ENCODE measurements around the gene ZSCAN9.

The ZSCAN9 gene

DNA sequence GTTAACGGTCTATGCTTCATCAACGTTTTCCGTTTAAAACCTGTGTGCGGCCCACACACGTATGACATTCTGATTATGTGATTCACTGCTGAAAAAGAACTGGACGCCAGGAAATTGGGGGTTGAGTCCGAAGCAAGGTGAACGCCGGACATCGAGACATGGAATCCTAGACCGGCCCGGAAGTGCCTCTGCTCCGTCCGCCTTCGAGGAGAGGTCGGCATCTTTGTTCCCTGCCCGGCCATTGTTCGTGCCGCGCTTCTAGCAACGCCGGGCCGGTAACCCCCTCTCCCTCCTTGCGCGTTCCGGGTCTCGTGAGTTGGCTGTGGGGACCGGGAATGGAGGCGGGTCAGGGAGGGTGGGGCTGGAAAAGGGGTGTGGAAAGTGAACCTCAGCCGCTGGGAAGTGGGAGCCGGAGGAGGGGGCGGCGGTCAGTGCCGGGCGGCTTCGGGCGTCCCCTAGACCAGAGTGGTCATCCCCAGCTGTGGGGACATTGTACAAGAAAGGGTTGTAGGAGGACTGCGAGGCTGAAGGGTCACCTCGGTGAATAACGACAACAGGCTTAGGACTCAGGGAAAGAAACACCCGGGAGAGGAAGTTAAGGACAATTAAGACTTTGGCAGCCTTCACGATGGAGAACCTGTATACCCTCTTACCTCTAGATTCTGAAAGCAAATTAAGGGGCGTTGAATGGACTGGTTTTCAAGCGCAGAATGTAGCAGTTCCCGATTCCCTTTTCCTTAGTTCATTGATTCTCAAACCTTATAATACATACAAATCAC is at the start of gene ZSCAN9:
Gene ZSCAN9 (plus strand): TSS at position 220 of the 779 bp plus-strand sequence. CDS start 1,810 bp downstream, outside the sequence.
- H3K36me3 Mint-ChIP-seq: peaks cover 3% of the 10 kb centered on the region
- peak within 1 kb of the TSS; percentile 23 for H3K27ac Mint-ChIP-seq
- peak within 1 kb of the TSS; percentile 91 for H3K4me3 Mint-ChIP-seq

DNA sequence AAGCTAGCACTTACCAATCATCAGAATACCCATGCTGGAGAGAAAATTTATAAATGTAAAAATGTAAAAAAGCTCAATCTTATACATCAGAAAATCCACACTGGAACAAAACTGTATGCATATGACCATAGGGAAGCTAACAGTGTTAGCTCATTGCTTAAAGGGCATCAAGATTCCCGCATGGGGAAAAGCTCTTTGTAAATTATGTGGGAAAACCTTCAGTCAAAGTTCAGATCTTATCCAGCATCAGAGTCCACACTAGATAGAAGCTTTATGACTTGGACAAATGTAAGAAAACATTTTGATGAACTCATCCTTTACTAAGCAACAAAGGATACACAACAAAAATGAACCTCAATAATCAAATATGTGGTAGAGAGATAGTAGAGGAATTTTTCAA is 48.7 kb upstream of the ZSCAN9 start:
- Mint-ChIP-seq H3K4me3 (no peak overlapping the region), H3K4me1 (ENCODE audit: low read depth) (no peaks in the 10 kb centered on the region), H3K27ac (no peak overlapping the region), H3K27me3 (peaks cover 26% of the 10 kb centered on the region), H3K9me3 (ENCODE audit: low read depth) (peaks cover 4% of the 10 kb centered on the region), H3K36me3 (peaks cover 9% of the 10 kb centered on the region)

More for the DNA sequence above, at the start of gene ZSCAN9:
- Mint-ChIP-seq H3K27me3 (peaks cover 31% of the 10 kb centered on the region), H3K4me1 (ENCODE audit: low read depth) (peaks cover 6% of the 10 kb centered on the region), H3K9me3 (ENCODE audit: low read depth) (no peaks in the 10 kb centered on the region)

DNA sequence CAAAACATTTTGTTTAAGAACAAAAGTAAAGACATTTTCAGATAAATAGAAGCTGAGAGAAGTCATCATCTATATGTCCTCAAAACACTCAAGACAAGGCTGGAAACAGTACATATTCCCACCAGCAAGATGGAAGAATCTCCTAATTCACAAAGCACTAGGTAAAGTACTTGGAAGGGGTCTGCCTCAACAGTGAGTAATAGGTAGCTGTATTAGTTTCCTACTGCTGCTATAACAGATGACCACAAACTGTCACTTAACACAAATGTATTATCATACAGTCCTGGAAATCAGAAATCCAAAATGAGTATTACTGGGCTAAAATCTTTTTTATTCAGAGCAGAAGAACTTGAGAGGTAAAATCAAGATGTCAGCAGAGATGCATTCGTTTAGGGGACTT is 42.8 kb upstream of the ZSCAN9 start:
- Mint-ChIP-seq H3K4me1 (ENCODE audit: low read depth) (no peaks in the 10 kb centered on the region), H3K36me3 (peaks cover 17% of the 10 kb centered on the region), H3K9me3 (ENCODE audit: low read depth) (peaks cover 31% of the 10 kb centered on the region)

GRCh38 chr6:28188111-28188979 is 36.7 kb upstream of the ZSCAN9 start:
- no peak overlapping the region for H3K27ac Mint-ChIP-seq
- peaks cover 17% of the 10 kb centered on the region for H3K36me3 Mint-ChIP-seq
- H3K9me3 Mint-ChIP-seq (ENCODE audit: low read depth): peaks cover 38% of the 10 kb centered on the region
- H3K27me3 Mint-ChIP-seq: peaks cover 9% of the 10 kb centered on the region
- H3K4me3 Mint-ChIP-seq: no peak overlapping the region
- no peaks in the 10 kb centered on the region for H3K4me1 Mint-ChIP-seq (ENCODE audit: low read depth)

More for the DNA sequence above, 42.8 kb upstream of the ZSCAN9 start:
- no peak overlapping the region for H3K4me3 Mint-ChIP-seq
- H3K27me3 Mint-ChIP-seq: peaks cover 15% of the 10 kb centered on the region
- H3K27ac Mint-ChIP-seq: no peak overlapping the region

GRCh38 chr6:28200020-28200419 is 25.1 kb upstream of the ZSCAN9 start:
- peaks cover 7% of the 10 kb centered on the region for H3K4me1 Mint-ChIP-seq (ENCODE audit: low read depth)
- no peak overlapping the region for H3K4me3 Mint-ChIP-seq
- no peak overlapping the region for H3K27ac Mint-ChIP-seq
- peaks cover 15% of the 10 kb centered on the region for H3K36me3 Mint-ChIP-seq
- H3K9me3 Mint-ChIP-seq (ENCODE audit: low read depth): peaks cover 21% of the 10 kb centered on the region
- H3K27me3 Mint-ChIP-seq: peaks cover 45% of the 10 kb centered on the region

GRCh38 chr6:28203201-28203600 is 21.9 kb upstream of the ZSCAN9 start:
- Mint-ChIP-seq H3K27me3 (peaks cover 50% of the 10 kb centered on the region), H3K4me1 (ENCODE audit: low read depth) (peaks cover 18% of the 10 kb centered on the region), H3K36me3 (peaks cover 11% of the 10 kb centered on the region), H3K9me3 (ENCODE audit: low read depth) (peaks cover 15% of the 10 kb centered on the region), H3K4me3 (no peak overlapping the region), H3K27ac (no peak overlapping the region)

DNA sequence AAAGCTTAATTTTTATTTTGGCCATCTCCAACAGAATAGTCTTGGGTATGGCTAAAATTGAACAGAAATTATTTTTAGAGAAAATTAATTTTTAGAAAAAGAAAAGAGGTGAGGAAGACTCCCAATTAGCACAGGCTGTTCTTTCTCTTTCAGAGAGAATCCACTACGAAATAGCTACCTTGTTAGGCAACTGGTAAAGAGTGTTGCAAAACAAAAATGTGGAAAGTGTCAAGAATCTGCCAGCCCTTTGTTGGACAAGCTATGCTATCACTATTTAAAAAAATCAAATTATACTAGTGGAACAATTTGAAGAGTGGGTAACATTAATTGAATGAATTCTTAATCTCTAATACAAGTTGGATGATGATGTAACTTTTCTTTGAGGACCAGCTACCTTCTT is 19.2 kb upstream of the ZSCAN9 start:
- Mint-ChIP-seq H3K4me3 (no peak overlapping the region), H3K27ac (no peak overlapping the region), H3K4me1 (ENCODE audit: low read depth) (peaks cover 20% of the 10 kb centered on the region), H3K36me3 (peaks cover 5% of the 10 kb centered on the region), H3K9me3 (ENCODE audit: low read depth) (peaks cover 8% of the 10 kb centered on the region), H3K27me3 (peaks cover 49% of the 10 kb centered on the region)

DNA sequence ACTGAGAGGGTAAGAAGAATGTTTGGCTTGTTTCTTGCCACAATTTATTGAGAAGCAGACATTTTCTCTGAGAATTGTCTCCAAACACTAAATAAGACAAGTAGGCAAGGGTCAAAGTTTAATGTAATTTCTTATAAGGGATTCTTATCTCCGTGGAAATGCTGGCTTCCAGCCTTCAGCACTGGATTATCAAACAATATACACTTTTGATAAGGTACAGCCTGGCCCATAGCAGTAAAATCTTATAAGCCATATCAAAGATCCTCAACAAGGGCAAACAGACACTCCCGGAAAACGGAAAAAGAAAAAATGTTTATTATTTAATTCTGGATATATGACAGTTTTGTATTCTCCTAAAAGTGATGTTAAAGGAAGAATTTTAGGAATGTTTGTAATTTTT is 18.5 kb upstream of the ZSCAN9 start:
- Mint-ChIP-seq H3K27me3 (peaks cover 49% of the 10 kb centered on the region), H3K36me3 (peaks cover 5% of the 10 kb centered on the region), H3K9me3 (ENCODE audit: low read depth) (peaks cover 8% of the 10 kb centered on the region), H3K27ac (no peak overlapping the region), H3K4me1 (ENCODE audit: low read depth) (peaks cover 20% of the 10 kb centered on the region), H3K4me3 (no peak overlapping the region)

DNA sequence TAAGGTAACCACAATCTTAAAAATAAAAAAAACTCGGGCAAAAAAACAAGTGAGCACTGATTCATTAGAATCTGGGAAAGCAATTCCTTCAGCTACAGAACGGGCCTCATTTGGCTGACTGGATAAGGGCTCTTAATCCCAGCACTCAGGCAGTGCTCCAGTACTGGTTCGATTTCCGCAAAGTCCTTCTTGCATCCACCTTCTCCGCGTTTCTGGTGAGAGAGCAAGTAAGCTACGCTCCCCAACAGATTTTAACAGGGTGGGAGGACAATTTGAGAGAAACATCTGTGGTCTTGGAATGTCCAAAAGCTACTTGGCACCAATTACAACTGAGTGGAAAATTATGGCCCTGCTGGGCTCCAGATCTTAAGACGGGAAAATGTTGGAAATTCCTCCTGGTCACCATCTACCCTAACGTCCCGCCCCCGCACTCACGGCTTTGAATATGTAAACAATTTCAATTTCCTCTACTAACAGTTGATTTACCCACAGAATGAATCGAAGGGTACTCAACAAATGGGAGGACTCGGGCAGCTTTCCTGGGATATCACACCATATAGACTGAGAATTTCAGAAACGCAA is 18.1 kb upstream of the ZSCAN9 start:
- Mint-ChIP-seq H3K4me3 (peak overlapping the region; percentile 84), H3K9me3 (ENCODE audit: low read depth) (peaks cover 8% of the 10 kb centered on the region), H3K27me3 (peaks cover 54% of the 10 kb centered on the region), H3K36me3 (peaks cover 5% of the 10 kb centered on the region), H3K27ac (no peak overlapping the region), H3K4me1 (ENCODE audit: low read depth) (peaks cover 23% of the 10 kb centered on the region)

- Mint-ChIP-seq H3K4me1 (ENCODE audit: low read depth) (peaks cover 24% of the 10 kb centered on the region), H3K27ac (no peak overlapping the region), H3K36me3 (peaks cover 5% of the 10 kb centered on the region), H3K9me3 (ENCODE audit: low read depth) (peaks cover 8% of the 10 kb centered on the region), H3K27me3 (peaks cover 60% of the 10 kb centered on the region), H3K4me3 (peak overlapping the region; percentile 84)
Measured at GRCh38 chr6:28207510-28208110, 17.5 kb upstream of the ZSCAN9 start.

DNA sequence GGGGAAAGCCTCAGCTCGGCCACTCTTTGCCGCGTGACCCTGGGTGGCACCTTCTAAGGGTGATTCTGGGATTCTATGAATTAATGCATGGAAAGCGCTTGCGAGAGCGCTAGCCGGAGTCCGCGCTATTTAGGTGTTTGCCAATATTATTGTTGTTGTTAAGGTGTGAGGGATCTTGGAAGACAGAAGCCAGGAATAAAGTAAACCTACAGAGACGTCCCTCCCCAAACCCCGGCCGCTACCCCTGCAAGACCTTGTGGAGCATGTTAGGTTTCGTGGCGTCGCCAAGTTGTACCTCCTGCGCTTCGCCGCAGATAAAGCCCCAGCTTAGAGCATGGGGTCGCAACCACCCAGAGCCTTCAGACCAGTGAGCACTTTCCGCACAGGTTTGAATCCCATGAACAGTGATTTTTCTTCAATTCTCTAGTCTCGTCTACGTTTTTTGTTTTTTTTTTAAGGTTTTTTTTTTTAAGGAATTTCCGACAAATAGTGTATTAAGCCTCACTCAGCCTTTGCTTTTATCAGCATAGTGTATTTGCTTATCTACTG is 16.9 kb upstream of the ZSCAN9 start:
- Mint-ChIP-seq H3K36me3 (peaks cover 5% of the 10 kb centered on the region), H3K27ac (no peak overlapping the region), H3K27me3 (peaks cover 65% of the 10 kb centered on the region), H3K4me3 (peak overlapping the region; percentile 84), H3K4me1 (ENCODE audit: low read depth) (peaks cover 29% of the 10 kb centered on the region), H3K9me3 (ENCODE audit: low read depth) (peaks cover 8% of the 10 kb centered on the region)

DNA sequence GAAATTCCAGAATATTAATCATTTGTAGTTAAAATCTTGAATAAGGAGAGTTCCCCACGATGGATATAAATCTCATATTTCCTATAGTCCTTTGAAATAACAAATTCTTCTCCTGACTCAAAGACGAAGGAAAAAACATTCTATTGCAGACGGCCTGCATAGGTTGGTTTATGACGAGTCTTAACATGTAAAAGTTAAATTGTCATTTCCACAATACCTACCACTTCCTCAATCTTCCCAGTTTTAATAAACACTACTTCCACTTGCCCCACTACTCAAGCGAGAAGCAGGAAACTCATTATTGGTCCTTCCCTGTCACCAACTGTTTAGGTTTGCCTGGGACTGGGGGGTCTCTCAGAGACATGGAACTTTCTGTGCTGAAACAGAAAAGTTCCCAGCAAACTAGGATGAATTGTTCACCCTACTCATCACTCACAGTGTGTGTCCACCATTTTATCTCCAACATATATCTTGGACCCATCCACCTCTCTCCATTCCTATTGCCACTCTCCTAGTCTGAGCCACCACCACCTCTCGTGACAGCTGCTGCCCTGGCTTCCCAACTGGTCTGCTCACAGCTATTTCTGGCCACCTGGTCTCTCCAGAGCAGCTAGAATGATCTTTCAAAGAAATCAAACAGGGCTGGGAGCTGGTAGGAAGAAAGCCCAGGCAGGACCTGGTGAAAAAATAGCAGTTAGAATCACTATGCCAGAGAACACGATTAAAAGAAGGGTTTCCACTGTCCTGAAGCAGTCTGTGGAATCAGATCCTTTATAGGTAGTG is 15.1 kb upstream of the ZSCAN9 start:
- H3K27ac Mint-ChIP-seq: no peak overlapping the region

GRCh38 chr6:28211840-28212509 is 13.1 kb upstream of the ZSCAN9 start:
- Mint-ChIP-seq H3K4me1 (ENCODE audit: low read depth) (peaks cover 29% of the 10 kb centered on the region), H3K27me3 (peaks cover 68% of the 10 kb centered on the region), H3K9me3 (ENCODE audit: low read depth) (no peaks in the 10 kb centered on the region), H3K4me3 (peak overlapping the region; percentile 82), H3K36me3 (no peaks in the 10 kb centered on the region), H3K27ac (no peak overlapping the region)

More for the DNA sequence above, 15.1 kb upstream of the ZSCAN9 start:
- H3K27me3 Mint-ChIP-seq: peaks cover 69% of the 10 kb centered on the region
- H3K4me1 Mint-ChIP-seq (ENCODE audit: low read depth): peaks cover 29% of the 10 kb centered on the region
- H3K4me3 Mint-ChIP-seq: no peak overlapping the region
- H3K36me3 Mint-ChIP-seq: peaks cover 2% of the 10 kb centered on the region
- peaks cover 8% of the 10 kb centered on the region for H3K9me3 Mint-ChIP-seq (ENCODE audit: low read depth)

Measured in activated naive CD8-positive, alpha-beta T cell (primary cell).